Measurements from ENCODE around the gene MUCL1. TPM values are rescaled to one million over a fixed set of nuclear protein-coding genes. Genes with fewer than 3 reads are reported as not detected.
"Not testable (repeated sequence)": the region's sequence is repeated elsewhere in the genome, so short reads cannot be mapped to it uniquely, and the experiment has no call there.

The MUCL1 gene
- not detected for polyA plus RNA-seq (ENCODE audit: insufficient read length)

GRCh38 chr12:54853933-54854538, at the start of gene MUCL1:
Gene MUCL1 (plus strand): TSS chr12:54854516. CDS start chr12:54854583, 67 bp downstream.
- peak; percentile 11 for DNase-seq

GRCh38 chr12:54821676-54822075, 32.6 kb upstream of the MUCL1 start:
- no peak for DNase-seq

DNA sequence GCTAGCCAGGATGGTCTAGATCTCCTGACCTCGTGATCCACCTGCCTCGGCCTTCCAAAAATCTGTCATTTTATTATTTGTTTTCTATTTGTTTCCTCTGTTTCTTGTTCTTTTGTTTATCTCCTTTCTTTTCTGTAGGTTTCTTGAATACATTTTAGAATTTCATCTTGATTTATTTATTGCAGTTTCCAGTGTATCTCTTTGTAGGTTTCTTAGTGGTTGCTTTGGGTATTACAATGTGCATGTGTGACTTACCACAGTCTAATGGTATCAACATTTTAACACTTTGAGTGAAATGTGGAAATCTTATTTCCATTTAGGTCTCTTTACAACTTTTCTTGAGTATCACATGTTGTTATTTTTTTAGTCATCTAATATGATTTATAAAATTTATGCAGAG, 29.9 kb upstream of the MUCL1 start:
- DNase-seq: no peak

DNA sequence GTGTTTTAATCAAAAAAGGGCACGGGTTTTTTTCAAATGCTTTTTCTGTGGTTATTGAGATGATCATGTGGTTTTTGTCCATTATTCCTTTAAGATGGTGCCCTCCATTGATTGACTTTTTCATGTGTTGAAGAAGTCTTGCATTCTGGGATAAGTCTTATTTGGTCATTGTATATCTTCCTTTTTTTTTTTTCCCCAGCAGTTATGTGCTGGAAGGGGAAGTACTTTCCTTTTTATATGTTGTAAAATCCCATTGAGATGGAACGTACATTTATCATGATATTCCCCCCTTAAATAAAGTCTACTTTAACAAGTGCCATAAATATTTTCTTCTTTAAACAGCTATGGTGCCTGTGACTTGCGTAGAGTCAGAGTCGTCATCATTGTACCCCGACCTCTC, 24.8 kb upstream of the MUCL1 start:
- DNase-seq: no peak

DNA sequence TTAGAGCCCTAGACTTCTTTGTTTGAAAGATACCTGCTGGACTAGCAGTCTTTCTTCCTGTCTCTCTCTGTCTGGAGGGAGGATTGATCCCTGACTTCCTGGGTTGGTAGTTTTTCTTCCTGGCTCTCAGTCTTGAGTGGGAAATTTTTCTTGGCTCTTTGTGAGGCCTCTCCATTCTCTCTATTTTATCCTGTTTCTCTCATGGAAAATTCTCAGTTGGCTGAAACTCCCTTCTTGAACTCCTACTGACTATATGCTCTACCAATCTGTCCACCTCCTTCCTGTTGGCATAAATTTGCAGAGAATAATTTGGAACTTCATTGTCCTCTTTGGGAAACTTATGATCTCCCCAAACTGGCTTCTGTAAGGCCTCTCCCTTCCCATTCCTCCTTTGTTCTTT, 24.1 kb upstream of the MUCL1 start:
- DNase-seq: no peak

- no peak for DNase-seq
Observed at GRCh38 chr12:54831631-54832030, 22.7 kb upstream of the MUCL1 start.

DNA sequence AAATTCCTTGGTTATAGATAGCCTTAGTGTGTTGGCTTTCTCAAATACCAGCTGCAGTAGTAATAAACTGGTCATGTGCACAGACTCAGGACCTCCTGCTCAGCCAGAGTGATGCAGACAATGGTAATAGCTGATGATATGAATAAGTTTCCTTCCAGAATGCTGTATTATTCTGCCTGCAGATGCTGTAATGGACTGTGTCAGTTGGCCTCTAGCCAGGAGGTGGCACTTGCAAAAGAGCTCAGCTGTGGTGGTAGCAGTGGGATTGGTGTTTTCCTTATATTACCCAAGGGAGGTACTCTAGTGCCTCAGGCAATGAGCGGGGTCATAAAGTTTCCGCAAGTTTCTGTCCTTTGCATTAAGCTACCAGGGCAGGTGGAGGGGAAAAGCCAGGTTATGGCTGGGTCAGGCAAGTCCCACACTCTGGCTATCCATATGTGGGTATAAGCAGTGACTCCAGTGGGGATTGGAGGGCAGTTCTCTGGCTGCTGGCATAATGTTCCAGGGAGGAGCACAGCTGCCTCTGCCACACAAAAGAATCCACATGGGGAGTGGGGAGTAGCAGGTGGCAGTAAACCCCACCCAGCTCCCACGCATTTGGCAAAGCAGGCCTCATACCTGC, 14.0 kb upstream of the MUCL1 start:
- DNase-seq: no peak

GRCh38 chr12:54857406-54857805, 3.1 kb downstream of the MUCL1 start:
- DNase-seq: no peak

DNA sequence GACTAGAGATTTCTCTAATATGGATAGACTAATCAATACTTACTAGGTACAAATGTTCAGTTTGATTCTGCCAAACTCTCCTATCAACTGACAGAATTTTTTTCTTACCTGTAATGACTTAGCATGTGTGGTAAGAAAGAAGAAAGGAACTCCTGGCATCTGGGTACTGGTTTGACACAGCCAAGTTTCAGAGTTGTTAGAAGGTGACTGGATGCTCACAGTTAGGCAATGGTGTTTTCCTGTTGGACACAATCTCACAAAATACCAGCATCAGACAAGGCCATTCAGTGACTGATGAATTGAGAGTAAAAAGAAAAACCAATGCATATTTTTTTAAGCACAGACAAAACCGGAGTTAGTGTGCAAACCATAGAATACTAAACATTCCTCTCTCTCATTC, 4.2 kb downstream of the MUCL1 start:
- no peak for DNase-seq

- no peak for DNase-seq
Observed at GRCh38 chr12:54859502-54859901, 5.2 kb downstream of the MUCL1 start.

DNA sequence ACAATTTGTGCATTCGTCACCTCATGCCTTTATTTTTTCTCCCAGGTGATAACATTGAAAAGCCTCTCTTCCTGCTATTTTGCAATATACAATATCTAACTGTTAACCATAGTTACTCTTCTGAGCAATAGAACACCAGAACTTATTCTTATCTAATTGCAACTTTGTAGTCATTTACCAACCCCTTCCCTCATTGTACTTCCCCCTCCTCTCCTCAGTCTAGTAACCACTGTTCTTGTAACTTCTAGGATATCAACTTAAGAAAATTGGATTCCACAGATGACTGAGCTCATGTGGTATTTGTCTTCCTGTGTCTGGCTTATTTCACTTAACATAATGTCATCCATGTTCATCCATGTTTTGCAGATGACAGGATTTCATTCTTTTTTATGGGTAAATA, 7.6 kb downstream of the MUCL1 start:
- DNase-seq: no peak

GRCh38 chr12:54863948-54864618, 9.8 kb downstream of the MUCL1 start:
- DNase-seq: no peak

- no peak for DNase-seq
Observed at GRCh38 chr12:54865683-54866324, 11.5 kb downstream of the MUCL1 start.

- DNase-seq: no peak
Observed at GRCh38 chr12:54868690-54869089, 14.4 kb downstream of the MUCL1 start.

GRCh38 chr12:54870048-54870447, 15.7 kb downstream of the MUCL1 start:
- no peak for DNase-seq

DNA sequence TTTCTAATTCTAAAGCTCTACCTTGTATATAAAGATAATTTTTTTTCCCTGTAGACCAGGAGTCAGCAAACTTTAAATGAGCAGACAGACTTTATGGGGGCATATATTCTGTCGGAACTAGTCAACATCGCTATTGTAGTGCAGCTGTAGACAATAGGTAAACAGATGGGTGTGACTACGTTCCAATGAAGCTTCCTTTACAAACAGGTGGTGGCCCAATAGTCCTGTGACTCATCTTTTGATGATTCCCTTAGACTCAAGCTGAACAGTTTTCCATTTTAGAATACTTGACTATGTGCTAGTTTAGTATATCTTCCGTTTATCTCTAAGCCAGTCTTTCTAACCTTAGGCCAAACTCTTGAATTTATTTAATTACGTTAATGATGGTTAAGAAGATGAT, 16.3 kb downstream of the MUCL1 start:
- no peak for DNase-seq

GRCh38 chr12:54879150-54879549, 24.8 kb downstream of the MUCL1 start:
- no peak for DNase-seq

GRCh38 chr12:54879579-54879978, 25.3 kb downstream of the MUCL1 start:
- DNase-seq: no peak

DNA sequence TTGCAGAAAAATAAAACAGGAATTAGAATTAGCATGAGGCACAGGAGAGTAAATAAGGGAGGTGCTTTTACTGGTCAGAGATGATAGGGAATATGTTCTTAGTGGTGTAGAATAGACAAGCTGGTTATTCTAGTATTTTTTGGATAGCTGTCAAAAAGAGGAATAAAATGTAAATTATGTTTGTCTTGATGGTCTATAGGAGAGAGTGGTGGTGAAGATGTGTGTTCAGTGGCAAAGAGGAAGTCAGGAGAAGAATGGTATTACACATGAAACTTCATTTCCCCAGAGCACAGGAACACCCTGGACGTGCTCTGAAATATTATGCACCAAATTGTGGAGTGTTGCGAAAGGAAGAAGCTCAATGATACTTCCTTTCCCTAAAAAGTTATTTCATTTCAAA, 27.8 kb downstream of the MUCL1 start:
- no peak for DNase-seq

- DNase-seq: not testable (repeated sequence)
Observed at GRCh38 chr12:54882597-54882996, 28.3 kb downstream of the MUCL1 start.

DNA sequence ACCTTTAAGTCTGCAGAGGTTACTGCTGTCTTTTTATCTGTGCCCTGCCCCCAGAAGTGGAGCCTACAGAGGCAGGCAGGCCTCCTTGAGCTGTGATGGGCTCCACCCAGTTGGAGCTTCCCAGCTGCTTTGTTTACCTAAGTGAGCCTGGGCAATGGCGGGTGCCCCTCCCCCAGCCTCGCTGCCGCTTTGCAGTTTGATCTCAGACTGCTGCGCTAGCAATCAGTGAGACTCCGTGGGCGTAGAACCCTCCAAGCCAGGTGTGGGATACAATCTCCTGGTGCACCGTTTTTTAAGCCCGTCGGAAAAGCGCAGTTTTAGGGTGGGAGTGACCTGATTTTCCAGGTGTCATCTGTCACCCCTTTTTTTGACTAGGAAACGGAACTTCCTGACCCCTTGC, 34.1 kb downstream of the MUCL1 start:
- not testable (repeated sequence) for DNase-seq

DNA sequence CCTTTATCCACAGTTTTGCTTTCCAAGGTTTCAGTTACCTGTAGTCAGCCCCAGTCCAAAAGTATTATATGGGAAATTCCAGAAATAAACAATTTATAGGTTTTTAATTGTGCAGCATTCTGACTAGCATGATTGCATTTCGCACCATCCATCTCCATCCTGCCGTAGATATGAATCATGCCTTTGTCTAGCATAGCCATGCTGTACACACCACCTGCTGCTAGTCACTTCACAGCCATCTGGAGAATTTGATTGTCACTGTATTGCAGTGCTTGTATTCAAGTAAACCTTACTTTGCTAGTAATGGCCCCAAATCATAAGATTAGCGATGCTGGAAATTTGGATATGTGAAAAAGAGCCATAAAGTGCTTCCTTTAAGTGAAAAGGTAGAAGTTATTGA, 36.0 kb downstream of the MUCL1 start:
- DNase-seq: no peak

- DNase-seq: no peak
Observed at GRCh38 chr12:54891717-54892478, 37.6 kb downstream of the MUCL1 start.
